GM12874 (cell line): ENCODE data around the gene KRT14.

Experiments used
- CTCF ChIP-seq: IDR thresholded peaks from 2 replicates; pipeline ENCODE4 v1.5.1; 2011; ENCODE audit warnings: low read depth, mild to moderate bottlenecking, control low read depth, low read length, moderate library complexity; ENCODE audit not compliant: insufficient read depth

Gene KRT14

GRCh38 chr17:41545829-41546410, 40.8 kb downstream of the KRT14 start:
- TF ChIP-seq CTCF, result no peak

GRCh38 chr17:41544935-41545334, 41.8 kb downstream of the KRT14 start:
- no peak for TF ChIP-seq CTCF

- TF ChIP-seq CTCF, result no peak
Observed at GRCh38 chr17:41544491-41544892, 42.2 kb downstream of the KRT14 start.

GRCh38 chr17:41542357-41542756, 44.3 kb downstream of the KRT14 start:
- no peak for TF ChIP-seq CTCF

- TF ChIP-seq CTCF, result no peak
Observed at GRCh38 chr17:41540921-41541625, 45.6 kb downstream of the KRT14 start.

- no peak for TF ChIP-seq CTCF
Observed at GRCh38 chr17:41539979-41540701, 46.6 kb downstream of the KRT14 start.

- TF ChIP-seq CTCF, result no peak
Observed at GRCh38 chr17:41539071-41539492, 47.6 kb downstream of the KRT14 start.
